AG04450 (cell line): ENCODE data around the gene TAB3. TPM values are rescaled to one million over a fixed set of nuclear protein-coding genes. Genes with fewer than 3 reads are reported as not detected.
"Not testable (repeated sequence)": the region's sequence is repeated elsewhere in the genome, so short reads cannot be mapped to it uniquely, and the experiment has no call there.

Experiments used
- CTCF ChIA-PET: fragments of 300-600, 350-600 bp; formaldehyde crosslinking; extraction: SDS; loops from one replicate; lab custom pipeline; 2022; ENCODE audit warnings: antibody characterized with exemption, inconsistent platforms; lab: Charles Lee
- POLR2A ChIA-PET: fragments of 350-600 bp; formaldehyde crosslinking; extraction: SDS; loops from one replicate; lab custom pipeline; 2021; ENCODE audit warnings: antibody characterized with exemption, inconsistent platforms; lab: Yijun Ruan, JAX
- DNase-seq: peaks from one replicate; pipeline ENCODE4 v3.0.0-alpha.2; 2011; ENCODE audit warnings: low read depth, low spot score
- H3K27ac ChIP-seq: one replicate; pipeline ENCODE4 v1.5.1; 2012; ENCODE audit warnings: low read depth, low read length, control low read depth
- H3K27me3 ChIP-seq: one replicate; pipeline ENCODE4 v1.6.0; 2012; ENCODE audit warnings: low read length; ENCODE audit not compliant: control insufficient read depth, insufficient read depth
- H3K4me3 ChIP-seq: 2 replicates; pipeline ENCODE4 v1.5.1; 2011; ENCODE audit warnings: mild to moderate bottlenecking, low read depth, low read length, control low read depth
- H3K9me3 ChIP-seq: 2 replicates; pipeline ENCODE4 v1.5.1; 2012; ENCODE audit warnings: low read length; ENCODE audit not compliant: control insufficient read depth, insufficient read depth
- CTCF ChIP-seq: IDR thresholded peaks from 2 replicates; pipeline ENCODE4 v1.5.1; 2011; ENCODE audit warnings: low read depth, low read length, control low read depth, inconsistent platforms
- polyA plus RNA-seq: library from polyadenylated mRNA; depleted of rRNA; stranded (reverse); fragments of >200 nt; gene quantifications from 2 replicates; pipeline ENCODE4 v1.2.3, GENCODE V29; 2011

Gene TAB3
- polyA plus RNA-seq, 1 experiment = 14.9 TPM

- no peak for DNase-seq
- CTCF ChIA-PET = no interaction called here
These were observed 82.8 kb downstream of the TAB3 start for GRCh38 chrX:30806187-30806728.

GRCh38 chrX:30804462-30804861 is 84.6 kb downstream of the TAB3 start:
- no peak for TF ChIP-seq CTCF
- no peaks in the 10 kb centered on the region for H3K9me3 ChIP-seq
- CTCF ChIA-PET = no interaction called here
- H3K27me3 ChIP-seq = no peaks in the 10 kb centered on the region
- POLR2A ChIA-PET = no interaction called here
- H3K4me3 ChIP-seq = no peak overlapping the region
- H3K27ac ChIP-seq = no peak overlapping the region
- no peak for DNase-seq

More at GRCh38 chrX:30806187-30806728, 82.8 kb downstream of the TAB3 start:
- H3K27ac ChIP-seq = no peak overlapping the region
- no peak overlapping the region for H3K4me3 ChIP-seq
- no peaks in the 10 kb centered on the region for H3K9me3 ChIP-seq
- POLR2A ChIA-PET = no interaction called here
- no peak for TF ChIP-seq CTCF
- no peaks in the 10 kb centered on the region for H3K27me3 ChIP-seq

- Histone ChIP-seq H3K27ac (no peak overlapping the region), H3K9me3 (no peaks in the 10 kb centered on the region), H3K4me3 (no peak overlapping the region), H3K27me3 (no peaks in the 10 kb centered on the region)
- POLR2A ChIA-PET = no interaction called here
- no peak for TF ChIP-seq CTCF
- CTCF ChIA-PET = no interaction called here
- no peak for DNase-seq
These were observed 88.2 kb downstream of the TAB3 start for GRCh38 chrX:30800901-30801300.

GRCh38 chrX:30799327-30799726 is 89.7 kb downstream of the TAB3 start:
- no peak for TF ChIP-seq CTCF
- no peak overlapping the region for H3K4me3 ChIP-seq
- CTCF ChIA-PET = no interaction called here
- POLR2A ChIA-PET = no interaction called here
- no peaks in the 10 kb centered on the region; the same call in 1 of the 2 replicates for H3K9me3 ChIP-seq
- no peak for DNase-seq
- H3K27ac ChIP-seq = no peak overlapping the region
- no peaks in the 10 kb centered on the region for H3K27me3 ChIP-seq

GRCh38 chrX:30798810-30799209 is 90.2 kb downstream of the TAB3 start:
- Histone ChIP-seq H3K4me3 (no peak overlapping the region), H3K27me3 (no peaks in the 10 kb centered on the region), H3K27ac (no peak overlapping the region), H3K9me3 (no peaks in the 10 kb centered on the region; the same call in 1 of the 2 replicates)
- ChIA-PET CTCF (no interaction called here), POLR2A (no interaction called here)
- TF ChIP-seq CTCF = no peak
- DNase-seq = no peak

- H3K27ac ChIP-seq, DNase-seq, H3K9me3 ChIP-seq, H3K4me3 ChIP-seq, POLR2A ChIA-PET, CTCF ChIA-PET, H3K27me3 ChIP-seq: not testable (repeated sequence)
These were observed 91.8 kb downstream of the TAB3 start for GRCh38 chrX:30797301-30797700.
